ENCODE measurements around the gene ZNF862.

GRCh38 chr7:149800169-149800555, 38.0 kb upstream of the ZNF862 start:
- TF ChIP-seq JUND (IDR thresholded peaks at IDR 0.05) (no peak), POLR2AphosphoS5 (IDR thresholded peaks at IDR 0.05; ENCODE audit: low read depth, low read length) (no peak), FOSL2 (IDR thresholded peaks at IDR 0.05; ENCODE audit: borderline replicate concordance, low read depth) (no peak), YY1 (IDR thresholded peaks at IDR 0.05; ENCODE audit: low read depth) (no peak)
